GM19372 (cell line): ENCODE measurements around the gene AUH.
A peak's percentile ranks its signal among the peaks of the same experiment; 100 is the strongest.

Experiments
- ATAC-seq: cut with Tn5 transposase; IDR thresholded peaks from one replicate; pipeline ENCODE4 v1.9.1; 2021; ENCODE audit warnings: mild to moderate bottlenecking, low read depth, moderate library complexity; ENCODE audit not compliant: unreplicated experiment

Gene AUH

DNA sequence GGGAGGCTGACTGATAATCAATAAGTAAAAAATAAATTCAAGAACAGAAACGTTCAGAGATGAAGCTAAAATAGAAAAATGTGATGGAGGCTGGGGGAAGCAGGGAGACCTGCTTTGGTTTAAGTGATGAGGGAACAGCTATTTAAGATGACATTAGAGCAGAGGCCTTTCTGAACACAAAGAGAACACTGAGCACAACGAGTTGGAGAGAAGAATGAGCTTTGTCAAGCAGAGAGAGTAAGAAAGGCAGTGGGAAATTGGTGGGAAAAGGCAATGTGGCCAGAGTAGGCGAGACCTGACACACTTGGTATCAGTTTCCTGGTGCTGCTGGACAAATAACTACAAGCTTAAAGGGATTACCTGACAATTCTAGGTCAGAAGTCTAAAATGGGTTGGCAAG, 20.0 kb downstream of the AUH start:
- ATAC-seq: no peak

DNA sequence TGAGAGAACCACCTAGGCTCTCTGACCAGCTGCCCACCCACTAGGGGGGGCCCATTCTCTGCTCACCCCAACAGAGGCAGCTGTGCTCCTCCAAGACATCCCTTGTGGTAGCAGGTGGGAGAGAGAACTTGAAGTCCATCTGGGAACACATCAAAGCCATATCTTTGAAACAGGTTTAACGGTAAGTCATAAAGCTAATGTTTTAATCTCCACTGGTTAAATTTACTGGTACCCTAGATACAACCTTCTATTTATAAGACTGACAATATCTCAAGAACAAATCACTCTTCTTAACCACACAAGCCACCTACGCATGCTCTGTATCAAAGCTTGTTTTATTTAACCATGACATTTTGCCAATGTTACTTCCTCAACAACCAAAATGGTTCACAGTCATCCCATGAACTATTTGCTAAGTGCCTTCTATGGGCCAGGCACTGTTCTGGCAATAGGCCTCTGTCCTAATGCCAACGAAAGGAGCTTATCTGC, 20.4 kb downstream of the AUH start:
- no peak for ATAC-seq

DNA sequence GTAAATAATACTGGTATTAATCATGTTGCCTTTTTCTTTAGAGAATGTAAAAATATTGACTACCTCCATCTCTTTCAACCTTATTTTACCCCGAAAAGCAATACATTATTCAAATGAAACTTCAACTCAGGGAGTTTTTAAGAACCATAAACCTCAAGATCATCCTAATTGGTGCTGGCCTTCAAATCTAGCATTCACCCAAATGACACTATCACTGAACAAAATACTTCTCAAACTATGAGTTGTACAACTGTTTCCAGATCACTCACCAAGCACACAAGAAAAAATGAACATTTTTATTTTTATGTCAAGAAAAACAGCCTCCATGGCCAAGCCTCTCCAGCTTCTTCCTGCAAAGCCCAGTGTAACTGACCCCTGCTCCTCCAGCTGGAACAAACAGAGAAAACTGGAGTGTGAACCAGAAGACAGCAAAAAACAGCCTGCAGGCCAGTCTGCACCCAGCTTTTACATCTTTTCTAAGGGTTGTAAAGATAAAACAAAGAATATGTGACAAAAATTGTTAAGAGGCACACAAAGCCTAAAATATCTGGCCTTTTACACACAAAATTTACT, 21.2 kb downstream of the AUH start:
- ATAC-seq: no peak

DNA sequence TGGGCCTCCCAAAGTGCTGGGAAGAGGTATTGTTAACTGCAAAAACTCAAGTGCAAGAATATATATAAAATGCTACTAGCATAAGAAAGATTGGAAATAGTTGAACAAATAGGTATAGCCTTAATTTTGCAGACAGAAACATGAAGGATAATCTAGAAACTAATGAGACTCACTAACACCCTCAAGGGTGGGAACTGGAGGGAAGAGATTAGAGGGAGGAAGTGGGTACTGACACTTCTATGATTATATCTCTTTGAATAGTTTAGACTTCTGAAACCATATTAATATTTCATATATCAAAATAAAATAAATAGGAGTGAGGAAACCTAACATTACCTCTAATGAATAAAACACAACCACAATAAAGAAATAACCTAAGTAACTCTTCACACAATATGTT, 23.0 kb downstream of the AUH start:
- no peak for ATAC-seq

DNA sequence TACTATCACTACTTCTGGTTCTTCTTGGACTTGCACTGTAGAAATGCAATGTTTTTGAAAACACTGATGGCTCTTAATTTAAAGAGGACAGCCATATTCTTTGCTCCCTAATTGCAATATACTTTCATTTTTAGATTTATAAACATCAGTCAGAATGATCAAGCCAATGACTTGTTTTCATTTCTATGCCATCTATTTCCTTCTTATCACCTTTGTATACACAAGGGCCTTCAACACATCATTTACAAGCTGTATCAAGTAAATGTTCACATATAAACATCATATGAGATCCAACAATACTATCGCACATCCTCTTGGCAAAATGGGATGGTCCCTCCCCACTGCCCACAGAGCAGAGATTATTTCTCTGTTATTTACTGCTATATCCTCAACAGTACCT, 24.9 kb downstream of the AUH start:
- ATAC-seq: no peak

DNA sequence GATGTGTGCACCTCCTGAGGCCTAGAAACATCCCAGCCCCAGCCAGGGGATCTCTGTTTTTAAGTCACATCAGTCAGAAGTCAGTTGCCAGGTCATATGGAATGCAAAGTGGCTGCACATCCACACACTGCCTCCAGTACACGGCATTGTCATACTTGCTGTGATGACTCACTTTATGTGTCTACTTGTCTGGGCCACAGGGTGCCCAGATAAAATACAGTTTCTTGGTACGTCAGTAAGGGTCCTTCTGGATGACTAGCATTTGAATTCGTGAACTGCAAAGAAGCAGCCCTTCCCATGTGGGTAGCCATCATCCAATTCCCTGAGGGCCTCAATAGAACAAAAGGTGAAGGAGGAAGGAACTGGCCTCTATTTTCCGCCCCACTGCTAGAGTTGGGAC, 27.7 kb downstream of the AUH start:
- ATAC-seq: no peak

DNA sequence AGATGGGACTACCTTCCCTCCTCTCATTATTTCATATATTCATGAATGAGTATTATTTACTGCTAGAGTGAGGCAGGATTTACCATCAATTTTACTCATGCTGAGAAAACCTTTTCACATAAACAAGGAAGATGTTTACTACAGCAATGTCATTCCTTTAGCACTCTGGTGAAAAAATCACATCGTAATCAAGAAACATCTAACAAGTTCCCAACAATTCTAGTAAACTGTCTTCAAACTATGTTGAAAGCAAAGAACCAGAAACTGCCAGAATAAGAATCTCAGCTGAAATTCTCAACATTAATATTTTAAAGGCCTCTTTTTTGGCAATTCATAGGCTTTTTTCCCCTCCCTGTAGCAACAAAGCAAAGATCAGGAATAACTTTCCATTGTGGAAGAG, 28.2 kb downstream of the AUH start:
- ATAC-seq: no peak

DNA sequence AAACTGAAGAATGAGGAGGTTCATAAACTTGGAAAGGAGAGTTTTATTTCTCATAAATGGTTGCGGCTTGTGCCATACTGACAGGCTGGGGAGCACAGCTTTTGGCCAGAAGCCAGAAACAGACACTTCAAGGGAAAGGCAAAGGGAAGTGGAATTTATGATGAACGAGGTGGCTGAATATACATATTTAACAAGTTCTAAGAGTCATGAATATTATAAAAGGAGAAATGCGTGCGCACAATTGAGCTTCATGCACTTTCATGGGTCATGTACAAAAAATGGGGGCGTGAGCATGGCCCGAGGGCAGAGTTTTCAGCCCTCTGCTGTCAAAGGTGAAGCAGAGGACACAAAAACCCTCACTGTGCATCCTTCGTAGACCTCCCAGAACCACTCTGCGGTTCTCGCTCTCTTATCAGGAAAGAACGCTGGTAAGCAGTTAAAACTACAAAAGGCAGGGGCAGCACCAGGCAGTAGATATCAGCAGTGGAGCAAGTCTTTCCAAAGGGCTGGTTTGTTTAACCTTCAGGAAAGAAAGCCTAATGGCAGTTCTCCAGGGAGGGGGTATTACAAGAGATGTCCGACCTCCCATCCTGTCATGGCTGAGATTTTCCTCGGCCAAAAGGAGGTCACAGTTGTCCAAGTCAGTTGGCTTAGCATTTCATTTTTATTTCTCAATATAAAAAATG, 29.0 kb downstream of the AUH start:
- ATAC-seq: no peak

DNA sequence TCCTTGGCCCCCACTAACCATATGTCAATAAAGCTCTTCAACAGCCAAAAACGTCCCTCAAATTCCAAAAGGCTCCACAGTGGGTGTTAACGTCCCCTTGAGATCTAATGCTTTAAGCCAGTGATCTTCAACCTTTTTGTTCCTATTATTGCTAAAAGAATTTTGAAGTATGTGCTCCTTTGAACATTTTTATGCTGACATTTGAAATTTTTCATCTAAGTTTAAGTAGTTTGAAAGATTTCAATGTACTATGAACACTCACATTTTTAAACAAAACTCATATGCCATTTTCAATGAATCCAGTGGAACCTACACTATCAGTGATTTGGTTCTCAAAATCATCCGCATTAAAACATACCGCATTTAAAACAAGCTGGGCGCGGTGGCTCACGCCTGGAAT, 29.9 kb downstream of the AUH start:
- no peak for ATAC-seq

DNA sequence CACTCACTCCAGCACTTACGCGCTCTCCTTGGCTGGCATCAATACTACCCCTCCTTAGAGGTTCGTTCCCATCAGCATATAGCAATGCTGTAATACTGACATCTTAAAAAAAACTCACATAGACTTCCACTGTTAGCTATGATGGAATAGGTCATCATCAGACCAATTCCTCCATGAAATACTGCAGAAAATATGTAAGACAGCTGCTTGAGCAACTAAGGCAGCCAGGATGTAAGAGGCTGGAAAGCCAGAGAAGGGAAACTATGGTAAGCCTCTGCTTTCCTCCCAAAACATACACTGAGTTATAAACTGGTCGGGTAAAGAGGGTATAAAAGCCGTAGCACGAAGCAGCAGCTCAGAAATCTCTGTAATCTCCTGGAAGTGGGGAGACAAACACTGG, 33.5 kb downstream of the AUH start:
- no peak for ATAC-seq

DNA sequence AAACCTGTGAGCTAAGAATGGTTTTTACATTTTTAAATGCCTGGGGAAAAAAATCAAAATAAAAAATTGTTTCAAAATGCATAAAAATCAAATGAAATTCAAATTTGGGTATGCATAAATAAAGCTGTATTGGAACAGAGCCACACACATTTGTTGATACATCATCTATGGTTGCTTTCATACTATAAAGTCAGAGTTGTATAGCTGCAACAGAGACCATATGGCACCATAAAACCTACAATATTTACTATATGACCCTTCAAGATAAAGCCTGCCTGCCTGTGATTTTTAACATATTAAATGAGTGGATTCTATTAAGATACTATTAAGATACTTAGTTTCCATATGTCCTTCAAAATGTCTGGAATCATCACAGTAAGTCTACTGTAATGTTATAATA, 40.0 kb downstream of the AUH start:
- ATAC-seq: no peak

DNA sequence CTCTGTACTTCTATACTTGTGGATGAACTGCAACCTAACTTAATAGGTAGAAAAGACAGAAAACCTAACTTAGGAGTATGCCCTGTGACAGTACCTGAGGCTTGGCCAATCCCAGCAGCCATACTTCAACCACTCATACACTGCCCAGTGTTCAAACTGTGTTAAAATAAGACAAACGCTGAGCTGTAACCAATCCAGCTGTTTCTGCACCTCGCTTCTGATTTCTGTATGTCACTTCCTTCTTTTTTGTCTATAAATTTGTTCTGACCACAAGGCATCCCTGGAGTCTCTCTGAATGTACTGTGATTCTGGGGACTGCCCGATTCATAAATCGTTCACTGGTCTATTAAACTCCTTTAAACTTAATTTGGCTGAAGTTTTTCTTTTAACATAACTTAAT, 41.4 kb downstream of the AUH start:
- no peak for ATAC-seq

DNA sequence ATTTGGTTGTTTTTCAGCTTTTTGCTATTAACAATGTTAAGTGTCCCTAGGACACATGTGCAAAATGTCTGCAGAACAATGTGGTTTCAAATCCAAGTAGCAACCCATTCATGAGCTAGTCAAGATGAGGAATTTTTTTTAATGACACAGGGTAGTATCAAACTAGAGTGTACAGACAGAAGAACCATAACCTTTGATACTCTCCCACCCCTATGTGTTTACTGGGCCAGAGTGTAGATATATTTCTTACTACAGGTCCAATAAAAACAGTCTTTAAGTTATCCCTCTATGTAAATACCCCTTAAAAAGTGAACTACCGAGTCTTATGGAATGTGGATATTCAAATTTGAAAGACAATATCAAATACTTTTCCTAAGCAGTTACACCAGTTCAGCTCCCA, 45.6 kb downstream of the AUH start:
- ATAC-seq: no peak

DNA sequence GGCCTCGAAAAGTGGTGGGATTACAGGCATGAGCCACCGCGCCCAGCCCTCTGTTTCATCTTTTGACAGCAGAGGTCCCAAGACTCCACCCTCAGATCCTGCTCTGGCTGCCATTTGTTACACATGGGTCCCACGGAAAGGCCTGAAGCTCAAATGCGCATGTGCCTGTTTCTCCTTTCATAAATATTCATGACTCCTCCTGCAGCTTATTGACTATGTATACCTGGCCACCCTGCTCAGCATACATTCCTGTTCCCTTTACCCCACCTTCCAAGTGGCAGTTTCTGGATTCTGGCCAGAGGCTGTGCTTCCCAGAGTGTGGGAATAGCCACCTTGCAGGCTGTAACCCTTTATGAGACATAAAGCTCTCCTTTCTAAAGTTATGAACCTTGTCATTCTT, 46.5 kb downstream of the AUH start:
- no peak for ATAC-seq

DNA sequence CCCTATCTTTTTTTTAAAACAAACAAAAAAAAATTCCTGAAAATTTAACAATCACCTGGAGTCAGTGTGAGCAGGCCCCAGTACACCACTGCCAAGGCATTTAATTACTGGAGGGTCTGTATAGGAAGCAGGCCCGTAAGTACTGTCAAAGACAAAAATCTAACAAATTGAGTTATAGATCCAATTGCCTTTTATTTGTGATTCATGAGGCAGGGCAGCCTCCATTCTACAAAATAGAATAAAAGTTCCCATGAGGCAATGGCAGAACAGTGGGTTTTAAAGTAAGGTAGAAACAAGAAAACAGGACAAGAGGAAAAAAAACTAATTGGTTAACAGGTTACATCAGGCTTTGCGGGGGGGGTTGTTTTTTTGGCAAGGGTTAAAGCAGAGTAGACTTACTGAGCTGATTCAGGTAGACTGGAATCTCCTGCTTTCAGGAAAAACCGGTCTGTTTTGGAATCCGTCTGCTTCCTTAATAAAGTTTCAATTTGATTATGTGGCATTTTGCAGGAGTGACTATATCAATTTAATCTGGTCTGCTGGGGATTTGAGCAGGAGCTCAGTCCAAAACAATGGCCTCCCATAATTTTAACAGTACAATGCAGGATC, 48.9 kb downstream of the AUH start:
- no peak for ATAC-seq

DNA sequence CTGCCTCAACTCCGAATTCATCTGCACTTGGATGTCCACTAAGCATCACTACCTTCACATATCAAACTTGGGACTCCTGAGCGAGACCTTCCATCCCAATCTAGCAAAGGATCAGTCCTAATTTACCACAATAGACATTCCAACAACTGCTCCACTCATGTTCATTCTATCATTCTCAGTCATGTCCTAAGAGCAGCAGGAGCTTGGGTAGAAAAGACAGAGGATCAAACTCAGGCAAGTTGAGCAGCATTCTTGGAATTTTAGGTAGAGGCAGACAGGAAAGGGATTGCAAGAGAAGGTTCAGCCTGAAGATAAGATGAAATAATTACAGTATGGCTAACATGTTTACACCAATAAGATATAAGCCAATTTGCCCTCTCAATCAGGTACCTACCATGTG, 51.7 kb downstream of the AUH start:
- ATAC-seq: no peak

DNA sequence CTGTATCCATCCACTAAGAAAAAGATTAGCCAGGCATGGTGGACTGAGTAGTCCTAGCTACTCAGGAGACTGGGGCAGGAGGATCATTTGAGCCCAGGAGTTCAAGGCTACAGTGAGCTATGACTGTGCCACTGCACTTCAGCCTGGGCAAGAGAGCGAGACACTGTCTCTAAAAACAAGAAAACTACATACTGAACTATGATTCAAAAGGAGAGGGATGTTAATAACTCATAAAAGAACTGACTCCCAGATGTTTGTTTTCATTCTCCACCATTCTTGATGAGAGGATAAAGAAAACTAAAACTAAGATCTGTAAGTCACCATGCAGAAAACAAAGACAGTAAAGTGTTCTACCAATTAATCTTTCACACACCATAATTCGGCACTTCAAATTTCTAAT, 53.5 kb downstream of the AUH start:
- ATAC-seq: no peak

DNA sequence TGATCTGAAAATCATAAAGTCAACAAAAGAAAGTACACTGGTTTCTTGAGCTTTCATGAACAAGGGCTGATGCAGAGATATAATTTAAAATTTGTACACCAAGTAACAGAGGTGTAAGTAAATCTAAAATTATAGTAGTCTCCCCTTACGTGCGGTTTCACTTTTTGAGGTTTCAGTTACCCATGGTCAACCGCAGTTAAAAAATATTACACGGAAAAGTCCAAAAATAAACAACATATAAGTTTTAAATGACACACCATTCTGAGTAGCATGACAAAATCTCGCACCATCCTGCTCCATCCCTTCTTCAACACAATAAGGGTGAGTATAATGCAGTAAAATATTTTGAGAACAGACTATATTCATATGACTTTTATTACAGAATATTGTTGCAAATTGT, 54.4 kb downstream of the AUH start:
- peak; percentile 80 for ATAC-seq

DNA sequence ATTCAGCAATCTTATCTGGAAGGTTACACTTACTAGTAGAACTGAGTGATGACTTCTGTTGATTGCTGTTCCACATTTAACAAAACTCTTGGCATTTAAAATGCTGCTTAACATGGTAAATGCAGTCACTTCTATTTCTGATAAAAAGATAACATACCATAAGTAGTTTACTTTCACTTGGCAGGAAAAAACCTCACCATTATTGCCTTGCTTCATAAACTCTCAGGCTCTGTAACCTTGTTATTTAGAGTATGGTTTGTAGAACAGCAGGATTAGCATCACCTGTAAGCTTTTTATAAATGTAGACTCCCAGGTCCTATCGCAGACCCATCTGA, 55.5 kb downstream of the AUH start:
- ATAC-seq: no peak

DNA sequence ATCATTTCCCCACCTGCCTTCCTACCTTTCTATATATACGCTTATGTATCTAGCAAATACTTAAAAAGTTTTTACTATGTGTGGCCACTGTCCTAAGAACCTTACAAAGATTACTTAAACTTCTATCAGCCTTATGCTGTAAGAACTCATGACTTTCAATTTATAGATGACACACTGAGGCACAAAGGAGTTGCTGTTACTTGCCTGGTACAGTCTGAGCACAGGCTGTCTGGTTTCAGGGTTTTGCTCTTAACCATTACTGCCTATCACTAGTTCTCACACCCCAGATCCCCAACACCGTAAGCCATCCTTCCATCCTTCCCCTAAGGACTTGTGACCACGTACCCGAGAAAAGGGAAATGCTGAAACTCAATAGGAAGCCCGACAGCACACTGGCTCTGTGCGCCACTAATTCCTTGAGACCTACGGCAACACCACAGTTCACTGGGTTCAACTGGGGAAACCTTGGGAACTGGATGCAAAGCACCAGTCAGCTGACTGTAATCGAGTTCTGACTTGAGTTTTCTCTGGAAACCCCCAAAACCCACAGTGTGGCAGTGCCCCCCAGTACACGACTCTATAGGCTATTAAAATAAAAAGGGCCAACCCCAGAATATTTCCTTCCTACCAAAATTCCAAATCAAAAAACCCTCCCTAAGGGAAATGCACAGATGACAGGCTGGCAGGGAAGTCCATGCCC, 56.0 kb downstream of the AUH start:
- ATAC-seq: no peak

DNA sequence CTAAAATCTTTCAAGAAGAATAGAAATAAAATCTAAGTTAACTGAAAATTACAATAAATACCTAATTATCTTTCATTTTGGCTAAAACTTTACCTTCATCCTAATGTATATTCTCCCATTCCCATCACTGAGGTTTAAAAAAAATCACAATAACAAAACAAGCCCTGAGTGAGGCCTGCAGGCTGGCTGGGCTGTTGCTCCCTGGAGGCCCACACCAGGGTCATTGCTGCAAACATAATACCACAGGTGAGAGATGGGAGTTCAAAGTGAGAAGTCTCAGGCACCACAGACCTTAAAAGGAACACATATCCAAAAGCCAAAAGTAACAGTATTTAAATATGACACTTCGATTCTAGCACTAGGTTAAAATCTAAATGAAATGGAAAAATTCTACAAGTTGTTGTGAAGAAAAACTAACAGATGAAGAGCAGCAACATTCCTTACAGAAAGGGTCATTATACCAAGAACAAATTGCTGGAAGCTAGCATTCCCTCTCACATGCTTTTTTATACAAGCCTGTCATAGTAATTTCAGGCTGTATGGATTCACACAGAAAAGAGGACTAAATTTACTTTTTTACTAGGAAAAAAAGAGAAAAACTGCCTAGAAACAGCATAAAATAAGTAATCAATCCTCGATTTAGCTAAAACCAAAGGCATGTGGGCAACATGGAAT, 57.8 kb downstream of the AUH start:
- no peak for ATAC-seq
